ENCODE data around the gene CRACR2A.

The CRACR2A gene

GRCh38 chr12:3568695-3569094 is 184.2 kb downstream of the CRACR2A start:
- Histone ChIP-seq H3K9me3 (ENCODE audit: low read length) (no peaks in the 10 kb centered on the region), H3K27me3 (ENCODE audit: insufficient read depth, low read length) (no peaks in the 10 kb centered on the region), H3K36me3 (ENCODE audit: insufficient read depth, low read length) (no peaks in the 10 kb centered on the region), H3K4me3 (ENCODE audit: low read length) (no peak overlapping the region), H3K4me1 (ENCODE audit: insufficient read depth, low read length) (peaks cover 45% of the 10 kb centered on the region), H2AFZ (ENCODE audit: low read depth, low read length) (no peak overlapping the region)

DNA sequence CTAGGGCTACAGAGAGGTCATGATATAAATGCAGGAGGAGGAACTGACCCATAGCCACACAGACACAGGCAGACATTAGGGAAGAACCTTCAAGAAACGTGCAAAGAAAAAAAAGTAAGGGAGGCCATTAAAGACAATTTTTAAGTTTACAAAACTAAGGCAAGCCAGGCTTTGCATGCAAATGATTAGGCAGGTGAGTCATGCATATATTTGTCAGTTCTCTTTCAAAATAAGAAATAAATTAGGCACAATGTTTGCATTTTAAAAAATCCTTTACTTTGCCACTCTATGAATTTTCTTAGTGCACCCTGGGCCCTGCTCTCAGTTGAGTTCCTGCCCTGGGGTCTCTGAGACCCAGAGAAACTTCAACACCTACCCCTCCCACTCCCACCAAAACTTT is 186.9 kb downstream of the CRACR2A start:
- H3K9me3 ChIP-seq (ENCODE audit: low read length) = no peaks in the 10 kb centered on the region
- peaks cover 25% of the 10 kb centered on the region for H3K4me1 ChIP-seq (ENCODE audit: insufficient read depth, low read length)
- no peaks in the 10 kb centered on the region for H3K27me3 ChIP-seq (ENCODE audit: insufficient read depth, low read length)
- H2AFZ ChIP-seq (ENCODE audit: low read depth, low read length) = no peak overlapping the region
- no peak overlapping the region for H3K4me3 ChIP-seq (ENCODE audit: low read length)
- no peaks in the 10 kb centered on the region for H3K36me3 ChIP-seq (ENCODE audit: insufficient read depth, low read length)

All from neuron (in vitro differentiated cells).